Inferior parietal cortex (tissue), 1 donor: ENCODE data around the gene TOMM40L.
"Not testable (repeated sequence)": the region's sequence is repeated elsewhere in the genome, so short reads cannot be mapped to it uniquely, and the experiment has no call there.

Experiments
- DNase-seq: peaks from one replicate; pipeline ENCODE4 v3.0.0-alpha.2; 2016; ENCODE audit errors: extremely low spot score

Gene TOMM40L

GRCh38 chr1:161255955-161256520, 30.2 kb downstream of the TOMM40L start:
- not testable (repeated sequence) for DNase-seq

DNA sequence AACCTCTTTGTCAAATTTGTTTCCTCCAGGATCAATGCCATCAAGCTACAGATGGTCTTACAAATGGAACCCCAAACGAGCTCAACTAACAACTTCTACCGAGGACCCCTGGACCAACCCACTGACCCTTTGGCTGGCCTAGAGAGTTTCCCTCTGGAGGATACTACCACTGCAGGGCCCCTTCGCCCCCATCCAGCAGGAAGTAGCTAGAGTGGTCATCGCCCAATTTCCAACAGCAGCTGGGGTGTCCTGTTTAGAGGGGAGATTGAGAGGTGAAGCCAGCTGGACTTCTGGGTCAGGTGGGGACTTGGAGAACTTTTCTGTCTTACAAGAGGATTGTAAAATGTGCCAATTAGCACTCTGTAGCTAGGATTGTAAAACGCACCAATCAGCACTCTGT, 31.2 kb downstream of the TOMM40L start:
- DNase-seq, result not testable (repeated sequence)

GRCh38 chr1:161258439-161259344, 32.8 kb downstream of the TOMM40L start, which contains the start of gene PCP4L1:
Gene PCP4L1 (plus strand): TSS chr1:161258745. CDS start chr1:161258975, 230 bp downstream.
- DNase-seq, result peak; percentile 59

GRCh38 chr1:161259345-161259702, 33.5 kb downstream of the TOMM40L start:
- DNase-seq, result no peak

DNA sequence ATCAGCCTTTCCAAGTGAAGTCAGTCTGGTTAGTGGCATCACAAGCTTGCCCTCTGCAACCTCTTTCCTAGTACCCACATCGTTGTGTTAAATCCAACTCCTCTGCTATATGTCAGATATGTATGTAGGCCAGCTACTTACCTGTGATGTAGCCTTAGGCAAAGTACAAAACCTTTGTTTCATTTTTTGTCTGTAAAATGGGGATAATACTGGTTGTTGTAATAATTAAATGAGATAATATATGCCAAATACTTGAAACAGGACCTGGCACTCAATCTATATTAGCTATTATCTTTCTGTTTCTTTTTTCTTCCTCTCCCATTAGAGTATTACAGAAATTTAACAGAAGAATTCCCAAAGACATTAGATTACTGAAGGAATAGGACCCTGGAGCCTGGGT, 33.9 kb downstream of the TOMM40L start:
- no peak for DNase-seq

DNA sequence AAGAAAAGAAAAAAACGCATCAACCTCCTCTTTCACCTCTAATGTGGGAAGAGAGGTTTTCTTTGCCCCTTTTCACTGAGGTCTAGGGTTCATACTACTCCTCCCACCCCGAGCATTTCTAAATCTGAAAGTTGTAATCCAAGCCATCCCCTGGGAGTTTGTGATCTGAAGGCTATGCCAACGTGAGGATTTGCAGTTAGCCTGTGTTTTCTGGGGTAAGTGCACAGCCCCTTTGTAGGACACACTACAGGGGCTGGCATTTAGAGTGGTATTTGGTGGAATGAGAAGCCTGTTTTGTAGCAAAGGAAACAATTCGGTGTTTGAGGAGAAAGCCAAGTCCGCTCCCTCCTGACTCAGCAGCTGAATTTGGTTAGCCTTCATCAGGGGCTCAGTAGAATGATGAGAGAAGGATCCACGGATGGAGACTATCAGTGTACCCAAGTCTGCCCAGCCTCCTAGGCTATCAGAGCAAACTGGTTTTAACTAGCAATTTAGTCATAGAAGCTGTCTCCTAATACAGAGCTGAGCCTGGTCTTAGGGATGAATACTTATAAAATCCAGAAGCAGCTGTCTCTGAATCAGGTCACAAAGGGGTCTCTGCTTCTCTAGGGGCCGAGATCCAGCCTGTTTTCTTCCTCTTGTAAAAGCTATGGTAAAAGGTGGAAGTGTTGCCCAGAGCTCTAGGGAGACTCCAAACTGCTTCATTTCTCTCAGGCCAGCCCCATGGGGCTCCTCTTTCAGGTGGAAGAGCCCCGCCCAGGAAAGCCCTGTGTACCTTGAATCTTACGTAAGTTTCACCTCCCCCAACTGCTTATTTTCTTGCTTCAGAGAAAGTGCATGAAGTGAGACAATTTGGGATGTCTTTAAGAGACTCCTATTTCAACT, 34.8 kb downstream of the TOMM40L start:
- DNase-seq, result no peak

GRCh38 chr1:161261261-161262235, 35.7 kb downstream of the TOMM40L start:
- no peak for DNase-seq

- no peak for DNase-seq
Measured at GRCh38 chr1:161265305-161265704, 39.4 kb downstream of the TOMM40L start.

GRCh38 chr1:161266202-161266601, 40.3 kb downstream of the TOMM40L start:
- no peak for DNase-seq

DNA sequence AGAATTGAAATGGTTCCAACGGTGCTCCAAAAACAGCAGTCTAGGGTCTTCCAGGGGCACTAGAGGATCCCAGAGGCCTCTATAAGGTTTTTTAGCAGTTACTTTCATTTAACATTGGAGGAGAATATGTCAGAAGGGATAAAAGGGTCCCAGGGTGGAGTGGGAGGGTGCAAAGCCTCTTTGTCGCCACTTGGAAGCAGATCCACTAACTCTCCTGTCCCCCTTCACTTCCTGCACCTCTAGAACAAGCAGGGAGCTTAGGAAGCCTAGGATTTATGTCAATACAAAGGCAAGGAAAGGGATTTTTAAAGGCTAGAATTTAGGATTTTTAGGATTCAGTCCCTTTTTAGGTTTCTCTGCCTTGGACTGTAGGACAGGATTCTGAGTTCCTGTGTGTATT, 41.0 kb downstream of the TOMM40L start:
- DNase-seq, result no peak

DNA sequence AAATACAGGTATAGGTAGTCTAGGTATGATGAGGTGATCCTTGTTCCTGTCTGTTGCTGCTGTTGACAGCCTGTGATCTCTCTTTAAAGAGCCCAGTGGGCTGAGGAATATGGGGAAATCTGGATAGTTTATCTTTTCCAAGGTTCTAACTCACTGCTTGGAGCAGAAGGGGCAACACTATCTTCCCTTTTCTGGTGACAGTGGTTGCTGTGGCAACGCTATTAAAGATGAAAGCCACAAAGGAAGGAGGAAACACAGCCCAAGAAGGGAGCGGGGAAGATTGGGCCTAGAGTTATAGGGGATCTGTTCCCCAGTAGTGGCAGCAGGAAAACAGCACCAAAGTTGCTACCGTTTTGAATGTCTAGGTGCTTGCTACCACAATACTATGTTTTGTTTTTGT, 41.5 kb downstream of the TOMM40L start:
- no peak for DNase-seq

- no peak for DNase-seq
Measured at GRCh38 chr1:161273402-161273801, 47.5 kb downstream of the TOMM40L start.

DNA sequence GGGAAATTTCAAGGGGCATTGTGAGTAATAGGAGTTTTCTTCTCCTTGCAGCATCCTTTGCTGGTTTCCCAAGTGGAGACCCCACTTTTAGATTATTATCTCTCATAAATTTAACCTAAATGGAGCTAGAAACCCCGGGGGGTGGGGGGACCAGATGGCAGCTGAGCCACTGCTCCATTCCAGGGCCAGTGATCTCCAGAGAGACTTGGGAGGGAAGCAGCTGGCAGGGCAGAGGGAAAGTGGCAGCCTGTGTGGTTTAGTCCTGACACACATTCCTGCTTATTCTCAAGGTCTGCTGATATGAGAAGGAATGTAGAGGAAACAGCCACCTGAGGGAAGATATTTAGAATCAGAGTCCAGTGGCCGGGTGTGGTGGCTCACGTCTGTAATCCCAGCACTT, 49.0 kb downstream of the TOMM40L start:
- DNase-seq, result no peak
